NK-92 (cell line): ENCODE results near the gene ZNF154.
"Not testable (repeated sequence)": the region's sequence is repeated elsewhere in the genome, so short reads cannot be mapped to it uniquely, and the experiment has no call there.

Source experiments
- DNase-seq: peaks from one replicate; lab custom pipeline; 2025; ENCODE audit not compliant: unreplicated experiment; lab: John Stamatoyannopoulos, UW

The ZNF154 gene

GRCh38 chr19:57708641-57709361 is at the start of gene ZNF154:
TSS of gene ZNF154 (minus strand) at chr19:57709204. CDS start at chr19:57708971, 233 bp downstream.
- DNase-seq = no peak

DNA sequence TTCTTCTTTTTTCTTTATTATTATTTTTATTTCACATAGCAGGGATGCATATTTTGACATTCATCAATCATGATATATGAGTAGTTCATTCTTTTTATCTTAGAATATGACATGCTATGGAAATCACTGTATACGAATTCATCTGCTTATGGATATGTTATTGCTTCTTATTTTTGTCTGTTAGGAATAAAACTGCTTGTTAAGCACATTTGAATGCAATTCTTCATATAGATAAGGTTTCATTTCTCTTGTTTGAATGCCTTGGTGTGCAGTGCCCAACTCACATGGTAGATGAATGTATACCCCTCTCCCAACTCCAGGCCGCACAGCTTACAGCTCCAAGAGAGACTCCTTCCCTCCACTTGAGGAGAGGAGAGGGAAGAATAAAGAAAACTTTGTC is 48.9 kb upstream of the ZNF154 start:
- DNase-seq = no peak

DNA sequence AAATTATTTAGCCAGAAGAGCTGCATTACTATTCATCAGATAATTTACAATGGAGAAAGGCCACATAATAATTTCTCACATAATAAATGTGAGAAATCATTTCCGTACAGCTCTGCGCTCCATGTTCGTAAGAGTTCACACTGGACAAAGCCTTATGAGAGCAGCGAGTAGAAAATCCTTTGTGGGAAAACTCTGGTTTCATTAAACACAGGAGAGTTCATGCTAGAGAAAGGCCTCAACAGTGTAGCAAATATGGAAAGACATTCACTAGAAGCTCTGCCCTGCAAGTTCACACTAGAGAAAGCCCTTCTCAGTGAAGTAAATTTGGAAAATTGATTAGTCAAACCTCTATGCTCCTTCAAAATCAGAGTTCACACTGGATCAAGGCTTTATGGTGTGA is 46.0 kb upstream of the ZNF154 start:
- no peak for DNase-seq

- DNase-seq = no peak
Observed at GRCh38 chr19:57754091-57754673, 45.2 kb upstream of the ZNF154 start.

- no peak for DNase-seq
Observed at GRCh38 chr19:57748029-57748428, 39.0 kb upstream of the ZNF154 start.

GRCh38 chr19:57747472-57747807 is 38.4 kb upstream of the ZNF154 start:
- no peak for DNase-seq

DNA sequence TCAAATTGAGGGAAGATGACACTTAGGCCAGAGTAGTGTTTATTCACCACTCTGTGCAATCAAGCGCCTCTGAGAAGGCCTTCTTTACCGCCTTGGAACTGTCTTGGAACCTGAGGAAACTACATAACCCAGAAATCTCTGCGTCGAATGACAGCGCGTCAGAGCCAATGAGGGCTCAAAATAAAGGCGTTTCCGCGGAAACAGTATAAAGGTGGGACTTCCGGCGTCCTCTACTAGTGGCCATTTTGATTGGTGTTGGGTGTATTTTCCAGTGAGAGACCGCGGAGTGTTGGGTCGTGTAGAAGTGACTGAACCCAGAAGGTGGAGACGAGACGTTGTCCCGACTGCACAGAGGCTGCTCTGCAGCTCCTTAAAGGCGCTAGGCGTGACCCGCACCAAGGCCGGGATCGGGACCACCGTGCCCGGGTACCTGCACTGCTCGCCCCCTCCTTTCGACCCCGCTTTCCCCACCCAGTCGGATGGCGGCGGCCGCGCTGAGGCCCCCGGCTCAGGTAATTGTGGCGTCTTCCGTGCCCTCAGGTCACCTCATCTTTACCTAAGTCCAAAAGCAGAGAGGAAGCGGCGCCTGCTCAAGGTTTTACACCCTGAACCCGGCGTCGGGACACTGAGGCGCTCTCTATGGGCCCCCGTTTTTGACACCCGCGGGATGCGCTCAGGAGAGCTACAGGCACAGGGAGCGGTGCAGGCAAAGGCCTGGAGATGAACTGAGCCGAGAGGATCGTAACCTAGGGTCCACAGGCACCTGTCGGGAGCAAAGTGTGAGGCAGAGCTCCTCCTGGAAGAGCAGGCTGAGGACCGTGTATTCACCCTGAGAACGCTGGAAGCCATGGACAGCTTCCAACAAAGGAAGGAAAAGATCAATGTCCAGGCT is 37.8 kb upstream of the ZNF154 start, which contains the start of gene ZNF776:
TSS of gene ZNF776 (plus strand) at position 236 of the 892 bp plus-strand sequence. CDS start at position 480, 244 bp downstream.
- no peak for DNase-seq

GRCh38 chr19:57738770-57739169 is 29.8 kb upstream of the ZNF154 start:
- not testable (repeated sequence) for DNase-seq

DNA sequence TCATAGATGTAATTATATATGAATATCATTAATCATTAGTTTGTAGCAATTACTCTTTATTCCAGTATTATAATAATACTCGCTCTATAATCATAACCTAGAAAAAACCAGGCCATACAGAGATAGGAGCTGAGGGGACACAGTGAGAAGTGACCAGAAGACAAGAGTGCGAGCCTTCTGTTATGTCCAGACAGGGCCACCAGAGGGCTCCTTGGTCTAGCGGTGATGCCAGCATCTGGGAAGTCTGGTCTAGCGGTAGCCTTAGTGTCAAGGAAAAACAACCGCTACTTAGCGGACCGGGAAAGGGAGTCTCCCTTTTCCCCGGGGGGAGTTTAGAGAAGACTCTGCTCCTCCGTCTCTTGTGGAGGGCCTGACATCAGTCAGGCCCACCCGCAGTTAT is 29.3 kb upstream of the ZNF154 start:
- not testable (repeated sequence) for DNase-seq

DNA sequence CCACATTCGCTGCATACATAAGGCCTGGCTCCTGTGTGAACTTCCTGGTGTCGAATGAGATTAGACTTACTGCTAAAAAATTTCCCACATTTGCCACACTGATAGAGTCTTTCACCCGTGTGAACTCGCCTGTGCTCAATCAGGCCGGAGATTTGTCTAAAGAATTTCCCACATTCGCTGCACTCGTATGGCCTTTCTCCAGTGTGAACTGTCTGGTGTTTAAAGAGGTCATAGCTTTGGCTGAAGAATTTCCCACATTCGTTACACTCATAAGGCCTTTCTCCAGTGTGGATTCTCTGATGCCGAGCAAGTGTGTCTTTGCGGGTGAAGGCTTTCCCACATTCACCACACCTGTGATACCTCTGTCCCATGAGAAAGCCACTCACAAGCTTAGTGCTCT is 11.9 kb upstream of the ZNF154 start:
- no peak for DNase-seq

DNA sequence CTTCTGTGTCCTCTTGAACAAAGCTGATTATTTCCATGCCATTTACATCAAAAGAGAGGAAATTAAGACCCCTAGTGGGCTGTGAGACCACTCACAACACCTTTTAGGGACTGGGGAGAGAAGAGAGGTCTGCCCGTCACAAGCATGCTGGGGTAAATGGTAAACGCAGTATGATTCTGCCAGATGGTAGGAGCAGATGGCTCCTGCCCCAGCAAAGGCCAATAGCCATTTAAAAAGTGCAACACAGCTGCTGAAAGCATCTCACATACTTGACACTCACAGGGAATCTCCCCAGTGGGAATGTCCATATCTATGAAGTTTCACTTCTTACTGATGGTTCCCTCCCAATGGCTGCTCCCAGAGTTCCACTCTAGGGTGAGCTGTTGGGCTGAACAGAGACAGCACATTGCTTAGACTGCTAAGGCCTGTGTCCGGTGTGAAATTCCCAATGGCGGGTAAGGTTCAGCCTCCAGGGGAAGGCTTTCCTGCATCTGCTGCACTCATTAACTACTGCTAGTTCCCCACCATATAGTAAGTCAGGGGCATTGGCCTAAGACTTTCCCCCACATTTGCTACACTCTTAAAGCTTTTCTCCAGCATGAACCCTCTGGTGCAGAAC is 11.0 kb upstream of the ZNF154 start:
- DNase-seq = no peak

- DNase-seq = no peak
Observed at GRCh38 chr19:57719424-57719823, 10.4 kb upstream of the ZNF154 start.

GRCh38 chr19:57712222-57712621 is 3.2 kb upstream of the ZNF154 start:
- DNase-seq = no peak

GRCh38 chr19:57709616-57710015 is 612 bp upstream of the ZNF154 start:
- DNase-seq = no peak

- no peak for DNase-seq
Observed at GRCh38 chr19:57706346-57706745, 2.7 kb downstream of the ZNF154 start.

DNA sequence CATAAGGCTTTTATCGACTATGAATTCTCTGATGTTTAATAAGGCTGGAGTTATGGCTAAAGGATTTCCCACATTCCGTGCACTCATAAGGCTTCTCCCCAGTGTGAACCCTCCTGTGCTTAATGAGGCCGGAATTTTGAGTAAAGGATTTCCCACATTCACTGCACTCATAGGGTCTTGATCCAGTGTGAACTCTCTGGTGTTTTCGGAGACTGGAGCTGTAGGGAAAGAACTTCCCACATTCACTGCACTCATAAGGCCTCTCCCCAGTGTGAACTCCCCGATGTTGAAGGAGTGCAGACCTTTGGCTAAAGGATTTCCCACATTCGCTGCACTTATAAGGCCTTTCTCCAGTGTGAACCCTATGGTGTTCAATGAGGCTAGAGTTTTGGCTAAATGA is 7.4 kb downstream of the ZNF154 start:
- DNase-seq = no peak

- DNase-seq = no peak
Observed at GRCh38 chr19:57689750-57690149, 19.3 kb downstream of the ZNF154 start.

DNA sequence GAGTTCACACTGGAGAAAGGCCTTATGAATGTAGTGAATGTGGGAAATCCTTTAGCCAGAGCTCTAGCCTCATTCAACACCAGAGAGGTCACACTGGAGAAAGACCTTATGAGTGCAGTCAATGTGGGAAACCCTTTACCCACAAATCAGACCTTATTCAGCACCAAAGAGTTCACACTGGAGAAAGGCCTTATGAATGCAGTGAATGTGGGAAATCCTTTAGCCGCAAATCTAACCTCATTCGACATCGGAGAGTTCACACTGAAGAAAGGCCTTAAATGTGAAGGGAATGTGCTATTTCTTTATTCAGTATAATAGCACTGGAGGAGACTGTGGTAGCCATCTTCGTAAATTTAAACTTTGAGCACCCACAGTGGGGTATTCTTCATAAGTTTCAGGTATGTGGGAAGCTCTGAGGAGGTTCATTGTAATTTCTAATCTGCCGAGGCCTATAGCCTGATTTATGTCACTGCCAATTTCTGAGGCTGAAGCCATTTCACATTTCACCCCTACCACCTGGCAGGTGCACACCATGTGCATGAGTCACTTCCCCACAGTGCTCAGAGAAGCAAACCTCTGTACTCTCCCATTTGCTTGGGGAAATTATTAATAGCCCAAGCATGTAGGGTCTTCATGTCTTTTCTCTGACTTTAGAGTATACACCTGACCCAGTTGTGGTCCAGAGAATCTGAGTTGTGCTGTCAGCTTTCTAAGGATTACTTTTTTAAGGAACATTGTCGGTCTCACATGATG is 20.8 kb downstream of the ZNF154 start:
- no peak for DNase-seq

- no peak for DNase-seq
Observed at GRCh38 chr19:57687363-57688010, 21.5 kb downstream of the ZNF154 start.

DNA sequence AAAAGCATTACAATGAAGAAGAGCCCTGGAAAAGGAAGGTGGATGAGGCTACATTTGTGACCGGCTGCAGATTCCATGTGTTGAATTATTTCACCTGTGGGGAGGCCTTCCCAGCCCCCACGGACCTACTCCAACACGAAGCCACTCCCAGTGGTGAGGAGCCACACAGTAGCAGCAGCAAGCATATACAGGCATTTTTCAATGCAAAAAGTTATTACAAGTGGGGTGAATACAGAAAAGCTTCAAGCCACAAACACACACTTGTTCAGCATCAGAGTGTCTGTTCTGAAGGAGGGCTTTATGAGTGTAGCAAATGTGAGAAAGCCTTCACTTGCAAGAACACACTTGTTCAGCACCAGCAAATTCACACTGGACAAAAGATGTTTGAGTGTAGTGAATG is 22.3 kb downstream of the ZNF154 start:
- no peak for DNase-seq
